Progenitor cell of endocrine pancreas (in vitro differentiated cells): Measurements from ENCODE around the gene CST7. TPM values are rescaled to one million over a fixed set of nuclear protein-coding genes. Genes with fewer than 3 reads are reported as not detected.
"Not testable (repeated sequence)": the region's sequence is repeated elsewhere in the genome, so short reads cannot be mapped to it uniquely, and the experiment has no call there.

Experiments
- DNase-seq: peaks from one replicate; pipeline ENCODE4 v3.0.0; 2021; ENCODE audit warnings: low spot score; ENCODE audit not compliant: unreplicated experiment
- H3K27ac Mint-ChIP-seq: 2 replicates; pipeline ENCODE4 v1.8.0; 2021; ENCODE audit warnings: mild to moderate bottlenecking, moderate library complexity, mixed read lengths
- H3K27me3 Mint-ChIP-seq: 2 replicates; pipeline ENCODE4 v1.8.0; 2021; ENCODE audit warnings: mixed read lengths
- H3K36me3 Mint-ChIP-seq: 2 replicates; pipeline ENCODE4 v1.8.0; 2022; ENCODE audit warnings: mixed read lengths; ENCODE audit not compliant: insufficient read depth
- H3K4me1 Mint-ChIP-seq: 2 replicates; pipeline ENCODE4 v1.8.0; 2021; ENCODE audit warnings: low read depth, mixed read lengths
- H3K4me3 Mint-ChIP-seq: 2 replicates; pipeline ENCODE4 v1.8.0; 2021; ENCODE audit warnings: low read depth, mild to moderate bottlenecking, moderate library complexity, mixed read lengths
- H3K9me3 Mint-ChIP-seq: 2 replicates; pipeline ENCODE4 v1.8.0; 2021; ENCODE audit warnings: low read depth, mixed read lengths
- total RNA-seq: library from RNA; stranded (reverse); gene quantifications from 2 replicates; pipeline ENCODE4 v1.2.1, GENCODE V29; 2021
- TF ChIP-seq, protein P1 (sequence below): fragments of 200-600 bp; sonication (generic); IDR thresholded peaks from one replicate; pipeline ENCODE4 v1.5.0; 2021; ENCODE audit warnings: antibody characterized with exemption, mild to moderate bottlenecking; ENCODE audit not compliant: unreplicated experiment

Gene CST7
- total RNA-seq, 1 donor from 2014 or later: not detected

DNA sequence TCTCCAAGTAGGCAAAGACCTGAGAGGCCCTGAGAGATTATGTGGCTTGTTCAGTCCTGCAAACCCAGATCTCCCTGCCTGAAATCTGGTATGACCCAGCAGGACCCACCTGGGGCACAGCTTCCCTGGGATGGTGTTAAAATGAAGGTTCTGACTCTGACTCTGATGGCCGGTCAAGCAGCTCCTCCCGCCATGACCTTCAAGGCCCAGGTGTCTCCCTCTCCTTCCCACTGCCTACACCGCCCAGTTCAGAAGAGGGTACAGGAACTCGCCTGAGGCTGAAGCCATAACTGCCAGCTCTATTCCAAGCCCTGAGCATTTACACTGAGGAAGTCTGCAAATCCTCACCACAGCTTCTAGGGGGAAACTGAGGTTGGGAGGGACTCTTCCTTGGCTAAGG is 5.9 kb upstream of the CST7 start:
- peaks cover 4% of the 10 kb centered on the region for H3K27me3 Mint-ChIP-seq
- H3K4me3 Mint-ChIP-seq: no peak overlapping the region
- peaks cover 31% of the 10 kb centered on the region for H3K9me3 Mint-ChIP-seq
- no peak for DNase-seq
- TF ChIP-seq, protein P1, sequence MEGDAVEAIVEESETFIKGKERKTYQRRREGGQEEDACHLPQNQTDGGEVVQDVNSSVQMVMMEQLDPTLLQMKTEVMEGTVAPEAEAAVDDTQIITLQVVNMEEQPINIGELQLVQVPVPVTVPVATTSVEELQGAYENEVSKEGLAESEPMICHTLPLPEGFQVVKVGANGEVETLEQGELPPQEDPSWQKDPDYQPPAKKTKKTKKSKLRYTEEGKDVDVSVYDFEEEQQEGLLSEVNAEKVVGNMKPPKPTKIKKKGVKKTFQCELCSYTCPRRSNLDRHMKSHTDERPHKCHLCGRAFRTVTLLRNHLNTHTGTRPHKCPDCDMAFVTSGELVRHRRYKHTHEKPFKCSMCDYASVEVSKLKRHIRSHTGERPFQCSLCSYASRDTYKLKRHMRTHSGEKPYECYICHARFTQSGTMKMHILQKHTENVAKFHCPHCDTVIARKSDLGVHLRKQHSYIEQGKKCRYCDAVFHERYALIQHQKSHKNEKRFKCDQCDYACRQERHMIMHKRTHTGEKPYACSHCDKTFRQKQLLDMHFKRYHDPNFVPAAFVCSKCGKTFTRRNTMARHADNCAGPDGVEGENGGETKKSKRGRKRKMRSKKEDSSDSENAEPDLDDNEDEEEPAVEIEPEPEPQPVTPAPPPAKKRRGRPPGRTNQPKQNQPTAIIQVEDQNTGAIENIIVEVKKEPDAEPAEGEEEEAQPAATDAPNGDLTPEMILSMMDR: no peak
- H3K4me1 Mint-ChIP-seq: no peaks in the 10 kb centered on the region
- no peak overlapping the region for H3K27ac Mint-ChIP-seq
- no peaks in the 10 kb centered on the region for H3K36me3 Mint-ChIP-seq

DNA sequence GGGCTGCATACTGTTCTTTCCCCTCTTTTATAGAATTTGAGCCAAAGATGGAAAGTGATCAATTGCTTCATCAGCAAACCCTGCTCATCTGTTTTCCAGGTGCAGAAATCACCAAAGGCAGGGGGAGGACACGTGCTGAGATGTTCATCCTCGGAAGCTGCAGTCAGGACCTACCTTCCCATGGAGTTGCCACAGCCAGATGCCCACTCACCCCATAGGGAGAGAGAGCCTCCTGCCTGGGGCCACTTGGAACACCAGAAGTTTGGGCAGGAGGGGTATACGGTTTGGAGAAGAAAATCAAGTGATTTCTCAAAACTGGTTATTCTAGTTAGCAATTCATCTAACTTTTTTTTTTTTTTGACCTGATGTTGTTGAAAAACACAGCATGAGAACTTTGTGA is 5.3 kb upstream of the CST7 start:
- peaks cover 4% of the 10 kb centered on the region for H3K27me3 Mint-ChIP-seq
- DNase-seq: no peak
- peaks cover 31% of the 10 kb centered on the region for H3K9me3 Mint-ChIP-seq
- TF ChIP-seq, protein P1: no peak
- no peak overlapping the region for H3K27ac Mint-ChIP-seq
- H3K36me3 Mint-ChIP-seq: no peaks in the 10 kb centered on the region
- H3K4me3 Mint-ChIP-seq: no peak overlapping the region
- no peaks in the 10 kb centered on the region for H3K4me1 Mint-ChIP-seq

DNA sequence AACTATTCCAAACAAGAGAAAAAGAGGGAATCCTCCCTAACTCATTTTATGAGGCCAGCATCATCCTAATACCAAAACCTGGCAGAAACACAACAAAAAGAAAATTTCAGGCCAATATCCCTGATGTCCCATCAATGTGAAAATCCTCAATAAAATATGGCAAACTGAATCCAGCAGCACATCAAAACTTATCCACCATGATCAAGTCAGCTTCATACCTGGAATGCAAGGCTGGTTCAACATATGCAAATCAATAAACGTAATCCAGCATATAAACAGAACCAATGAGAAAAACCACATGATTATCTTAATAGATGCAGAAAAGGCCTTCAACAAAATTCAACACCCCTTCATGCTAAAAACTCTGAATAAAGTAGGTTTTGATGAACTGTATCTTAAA is 2.7 kb upstream of the CST7 start:
- H3K9me3 Mint-ChIP-seq: peaks cover 25% of the 10 kb centered on the region
- not testable (repeated sequence) for H3K27me3 Mint-ChIP-seq, H3K27ac Mint-ChIP-seq, H3K4me3 Mint-ChIP-seq, H3K4me1 Mint-ChIP-seq, DNase-seq, H3K36me3 Mint-ChIP-seq

DNA sequence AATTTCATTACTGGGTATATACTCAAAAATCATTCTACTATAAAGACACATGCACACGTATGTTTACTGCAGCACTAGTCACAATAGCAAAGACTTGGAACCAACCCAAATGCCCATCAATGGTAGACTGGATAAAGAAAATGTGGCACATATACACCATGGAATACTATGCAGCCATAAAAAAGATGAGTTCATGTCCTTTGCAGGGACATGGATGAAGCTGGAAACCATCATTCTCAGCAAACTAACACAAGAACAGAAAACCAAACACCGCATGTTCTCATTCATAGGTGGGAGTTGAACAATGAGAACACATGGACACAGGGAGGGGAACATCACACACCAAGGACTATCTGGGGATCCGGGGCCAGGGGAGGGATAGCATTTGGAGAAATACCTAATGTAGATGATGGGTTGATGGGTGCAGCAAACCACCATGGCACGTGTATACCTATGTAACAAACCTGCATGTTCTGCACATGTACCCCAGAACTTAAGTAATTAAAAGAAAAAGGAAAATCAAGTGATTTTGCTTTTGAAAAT is 602 bp upstream of the CST7 start:
- H3K9me3 Mint-ChIP-seq: peaks cover 22% of the 10 kb centered on the region
- H3K4me3 Mint-ChIP-seq, DNase-seq, H3K27me3 Mint-ChIP-seq, H3K36me3 Mint-ChIP-seq, H3K27ac Mint-ChIP-seq, H3K4me1 Mint-ChIP-seq: not testable (repeated sequence)

DNA sequence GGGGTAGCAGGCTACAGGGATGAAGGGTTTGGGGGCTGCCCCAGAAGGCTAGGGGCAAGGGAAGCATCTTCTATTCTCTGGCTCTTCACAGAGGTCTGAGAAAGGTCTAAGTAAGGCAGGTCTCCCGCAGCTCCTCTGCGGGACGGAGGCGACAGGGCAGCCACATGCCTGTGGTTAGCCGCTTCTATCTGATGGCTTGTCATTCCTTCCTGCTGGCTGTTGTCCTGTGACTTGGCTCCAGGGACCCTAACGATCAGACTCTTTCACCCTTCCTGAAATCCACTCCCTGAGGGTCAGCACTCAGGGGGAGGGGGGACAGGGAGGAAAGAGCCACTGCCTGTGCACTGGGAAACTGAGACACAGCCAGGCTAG is 673 bp downstream of the CST7 start:
- peaks cover 22% of the 10 kb centered on the region for H3K9me3 Mint-ChIP-seq
- peaks cover 4% of the 10 kb centered on the region for H3K27me3 Mint-ChIP-seq
- DNase-seq: no peak
- H3K36me3 Mint-ChIP-seq: no peaks in the 10 kb centered on the region
- no peaks in the 10 kb centered on the region for H3K4me1 Mint-ChIP-seq
- no peak overlapping the region for H3K4me3 Mint-ChIP-seq
- TF ChIP-seq, protein P1: no peak
- no peak overlapping the region for H3K27ac Mint-ChIP-seq

DNA sequence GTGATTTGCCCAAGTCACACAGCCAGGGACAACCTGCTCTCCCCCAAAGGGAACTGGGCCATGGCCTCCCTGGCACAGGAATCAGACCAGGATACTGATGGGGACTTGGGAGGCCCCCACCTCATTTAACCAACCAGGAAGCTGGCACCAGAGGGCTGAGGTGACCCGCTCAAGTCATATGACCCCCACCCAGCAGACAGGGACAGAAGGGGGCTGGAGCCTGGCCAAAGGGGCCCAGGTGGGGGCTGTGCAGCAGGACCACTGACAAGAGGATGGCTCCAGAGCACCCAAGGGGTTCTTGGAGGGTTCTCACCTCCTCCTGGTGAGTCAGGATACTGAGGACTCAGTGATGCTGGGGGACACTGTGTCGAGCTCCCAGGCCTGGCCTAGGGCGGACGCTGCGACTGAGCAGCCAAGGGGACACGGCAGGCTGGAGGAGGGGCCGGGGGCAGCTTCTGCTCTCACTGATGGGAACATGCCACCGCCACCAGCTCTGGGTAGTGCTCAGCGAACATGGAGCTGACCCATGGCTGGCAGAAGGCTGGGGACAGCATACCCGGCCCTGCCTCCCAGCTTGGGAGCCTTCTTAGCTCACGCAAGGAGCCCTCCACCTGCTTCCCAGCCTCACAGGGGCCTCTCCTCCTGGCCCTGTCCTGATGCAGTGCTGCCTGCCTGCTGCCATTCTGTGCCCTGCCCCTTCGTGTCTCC is 1.2 kb downstream of the CST7 start:
- Mint-ChIP-seq H3K9me3 (peaks cover 21% of the 10 kb centered on the region), H3K27ac (no peak overlapping the region), H3K4me1 (no peaks in the 10 kb centered on the region), H3K27me3 (peaks cover 4% of the 10 kb centered on the region), H3K4me3 (no peak overlapping the region), H3K36me3 (no peaks in the 10 kb centered on the region)
- TF ChIP-seq, protein P1: no peak
- no peak for DNase-seq
